Osteoblast (primary cell): ENCODE measurements around the gene SETD1A. TPM values are rescaled to one million over a fixed set of nuclear protein-coding genes. Genes with fewer than 3 reads are reported as not detected.
A peak's percentile ranks its signal among the peaks of the same experiment; 100 is the strongest.

Source experiments
- DNase-seq: peaks from one replicate; pipeline ENCODE4 v3.0.0; 2011; ENCODE audit warnings: low spot score, mixed read lengths; ENCODE audit not compliant: insufficient read length; ENCODE audit errors: missing footprints
- H2AFZ ChIP-seq: 2 replicates; pipeline ENCODE4 v1.6.0; 2011; ENCODE audit warnings: mild to moderate bottlenecking, low read length
- H3K27ac ChIP-seq: 2 replicates; pipeline ENCODE4 v1.5.1; 2011; ENCODE audit warnings: mild to moderate bottlenecking, low read depth, low read length, moderate library complexity
- H3K27me3 ChIP-seq: 2 replicates; pipeline ENCODE4 v1.6.0; 2012; ENCODE audit warnings: mild to moderate bottlenecking, control low read depth, inconsistent platforms, low read length, moderate library complexity; ENCODE audit not compliant: insufficient read depth
- H3K36me3 ChIP-seq: 2 replicates; pipeline ENCODE4 v1.5.1; 2011; ENCODE audit warnings: mild to moderate bottlenecking, low read length, control low read depth, moderate library complexity; ENCODE audit not compliant: insufficient read depth
- H3K4me1 ChIP-seq: 2 replicates; pipeline ENCODE4 v1.5.1; 2011; ENCODE audit warnings: mild to moderate bottlenecking, low read length, control low read depth, moderate library complexity; ENCODE audit not compliant: insufficient read depth
- H3K4me2 ChIP-seq: 2 replicates; pipeline ENCODE4 v1.6.0; 2011; ENCODE audit warnings: mild to moderate bottlenecking, low read length; ENCODE audit not compliant: insufficient read depth
- H3K4me3 ChIP-seq: fragments of 200-600 bp; sonication (generic); 3 replicates; pipeline ENCODE4 v1.5.1; 2012; ENCODE audit warnings: mild to moderate bottlenecking, low read length, inconsistent platforms; ENCODE audit not compliant: insufficient read depth
- H3K79me2 ChIP-seq: 2 replicates; pipeline ENCODE4 v1.6.0; 2012; ENCODE audit warnings: mild to moderate bottlenecking, low read length, control low read depth, inconsistent platforms; ENCODE audit not compliant: insufficient read depth
- H3K9me3 ChIP-seq: 2 replicates; pipeline ENCODE4 v1.5.1; 2011; ENCODE audit warnings: low read depth, low read length, control low read depth
- H4K20me1 ChIP-seq: 2 replicates; pipeline ENCODE4 v1.6.0; 2012; ENCODE audit warnings: mild to moderate bottlenecking, low read length, control low read depth; ENCODE audit not compliant: insufficient read depth
- total RNA-seq: library from RNA; depleted of rRNA; stranded (reverse); fragments of >200 nt; gene quantifications from 2 replicates; pipeline ENCODE4 v1.2.3, GENCODE V29; 2012
- TF ChIP-seq, protein P1 (sequence below): IDR thresholded peaks from 2 replicates; pipeline ENCODE4 v1.5.1; 2011; ENCODE audit warnings: mild to moderate bottlenecking, low read depth, low read length, moderate library complexity; ENCODE audit errors: extremely low read depth

SETD1A gene
- total RNA-seq, 1 donor: 2.2 TPM

DNA sequence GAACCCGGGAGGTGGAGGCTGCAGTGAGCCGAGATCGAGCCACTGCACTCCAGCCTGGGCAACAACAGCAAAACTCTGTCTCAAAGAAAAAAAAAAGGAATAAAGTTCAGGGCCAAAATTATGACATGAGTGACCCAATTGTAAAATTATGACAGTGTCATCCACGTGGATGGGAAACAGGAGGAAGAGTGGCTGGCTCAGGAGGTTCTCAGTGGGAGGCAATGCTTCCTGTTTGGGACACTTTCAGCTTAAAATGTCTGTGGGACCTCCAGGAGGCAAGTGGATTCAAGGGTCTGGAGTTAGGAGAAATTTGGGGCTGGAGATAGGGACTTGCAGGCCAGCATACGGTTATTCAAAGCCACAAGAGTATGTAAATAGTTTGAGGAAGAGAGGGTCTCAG, 67.8 kb downstream of the SETD1A start:
- Histone ChIP-seq H2AFZ (peak overlapping the region; percentile 57), H4K20me1 (no peaks in the 10 kb centered on the region), H3K27me3 (no peaks in the 10 kb centered on the region), H3K4me2 (no peak overlapping the region), H3K4me1 (no peaks in the 10 kb centered on the region), H3K4me3 (no peak overlapping the region), H3K36me3 (no peaks in the 10 kb centered on the region), H3K27ac (no peak overlapping the region), H3K79me2 (no peaks in the 10 kb centered on the region), H3K9me3 (no peaks in the 10 kb centered on the region)
- DNase-seq: no peak
- TF ChIP-seq, protein P1, sequence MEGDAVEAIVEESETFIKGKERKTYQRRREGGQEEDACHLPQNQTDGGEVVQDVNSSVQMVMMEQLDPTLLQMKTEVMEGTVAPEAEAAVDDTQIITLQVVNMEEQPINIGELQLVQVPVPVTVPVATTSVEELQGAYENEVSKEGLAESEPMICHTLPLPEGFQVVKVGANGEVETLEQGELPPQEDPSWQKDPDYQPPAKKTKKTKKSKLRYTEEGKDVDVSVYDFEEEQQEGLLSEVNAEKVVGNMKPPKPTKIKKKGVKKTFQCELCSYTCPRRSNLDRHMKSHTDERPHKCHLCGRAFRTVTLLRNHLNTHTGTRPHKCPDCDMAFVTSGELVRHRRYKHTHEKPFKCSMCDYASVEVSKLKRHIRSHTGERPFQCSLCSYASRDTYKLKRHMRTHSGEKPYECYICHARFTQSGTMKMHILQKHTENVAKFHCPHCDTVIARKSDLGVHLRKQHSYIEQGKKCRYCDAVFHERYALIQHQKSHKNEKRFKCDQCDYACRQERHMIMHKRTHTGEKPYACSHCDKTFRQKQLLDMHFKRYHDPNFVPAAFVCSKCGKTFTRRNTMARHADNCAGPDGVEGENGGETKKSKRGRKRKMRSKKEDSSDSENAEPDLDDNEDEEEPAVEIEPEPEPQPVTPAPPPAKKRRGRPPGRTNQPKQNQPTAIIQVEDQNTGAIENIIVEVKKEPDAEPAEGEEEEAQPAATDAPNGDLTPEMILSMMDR: no peak

DNA sequence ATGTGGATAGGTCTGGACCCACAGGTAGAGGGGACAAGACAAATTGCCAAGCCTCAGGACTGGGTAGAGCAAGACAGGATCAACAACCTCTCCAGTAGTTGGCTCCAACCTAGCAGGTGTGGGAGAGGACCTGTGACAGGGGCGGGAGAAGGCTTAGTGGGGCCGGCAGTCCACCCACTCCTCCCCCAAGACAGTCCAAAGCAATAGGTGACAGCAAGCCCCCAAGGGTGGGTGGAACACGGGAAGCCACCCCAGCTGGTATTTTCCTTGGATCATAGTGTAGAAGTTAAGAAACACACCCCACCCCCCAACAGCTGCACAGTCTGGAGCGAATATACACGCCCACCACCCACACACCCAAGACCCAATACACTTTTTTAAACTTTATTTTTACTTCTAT, 71.7 kb downstream of the SETD1A start:
- H3K79me2 ChIP-seq: peaks cover 7% of the 10 kb centered on the region
- H3K27me3 ChIP-seq: no peaks in the 10 kb centered on the region
- no peaks in the 10 kb centered on the region for H3K9me3 ChIP-seq
- H2AFZ ChIP-seq: no peak overlapping the region
- H3K36me3 ChIP-seq: no peaks in the 10 kb centered on the region
- peaks cover 1% of the 10 kb centered on the region for H4K20me1 ChIP-seq
- TF ChIP-seq, protein P1: no peak
- no peak overlapping the region for H3K27ac ChIP-seq
- DNase-seq: no peak
- peaks cover 10% of the 10 kb centered on the region for H3K4me1 ChIP-seq
- H3K4me2 ChIP-seq: no peak overlapping the region
- H3K4me3 ChIP-seq: no peak overlapping the region

DNA sequence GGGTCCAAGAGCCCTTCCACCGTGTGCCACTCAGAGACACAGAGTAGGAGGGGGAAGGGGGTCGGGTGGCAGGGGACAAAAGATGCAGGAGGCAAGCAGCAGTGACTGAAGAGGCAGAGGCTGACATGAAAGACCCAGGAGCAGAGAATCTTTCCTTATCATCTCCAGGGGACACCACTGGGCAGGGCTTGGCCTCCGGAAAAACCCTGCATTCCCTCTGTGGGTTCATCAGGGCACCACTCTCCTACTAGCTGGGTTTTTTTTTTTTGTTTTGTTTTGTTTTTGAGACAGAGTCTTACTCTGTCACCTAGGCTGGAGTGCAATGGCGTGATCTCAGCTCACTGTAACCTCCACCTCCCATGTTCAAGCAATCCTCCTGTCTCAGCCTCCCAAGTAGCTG, 73.7 kb downstream of the SETD1A start:
- Histone ChIP-seq H2AFZ (no peak overlapping the region), H3K79me2 (peaks cover 24% of the 10 kb centered on the region)
- TF ChIP-seq, protein P1: no peak

DNA sequence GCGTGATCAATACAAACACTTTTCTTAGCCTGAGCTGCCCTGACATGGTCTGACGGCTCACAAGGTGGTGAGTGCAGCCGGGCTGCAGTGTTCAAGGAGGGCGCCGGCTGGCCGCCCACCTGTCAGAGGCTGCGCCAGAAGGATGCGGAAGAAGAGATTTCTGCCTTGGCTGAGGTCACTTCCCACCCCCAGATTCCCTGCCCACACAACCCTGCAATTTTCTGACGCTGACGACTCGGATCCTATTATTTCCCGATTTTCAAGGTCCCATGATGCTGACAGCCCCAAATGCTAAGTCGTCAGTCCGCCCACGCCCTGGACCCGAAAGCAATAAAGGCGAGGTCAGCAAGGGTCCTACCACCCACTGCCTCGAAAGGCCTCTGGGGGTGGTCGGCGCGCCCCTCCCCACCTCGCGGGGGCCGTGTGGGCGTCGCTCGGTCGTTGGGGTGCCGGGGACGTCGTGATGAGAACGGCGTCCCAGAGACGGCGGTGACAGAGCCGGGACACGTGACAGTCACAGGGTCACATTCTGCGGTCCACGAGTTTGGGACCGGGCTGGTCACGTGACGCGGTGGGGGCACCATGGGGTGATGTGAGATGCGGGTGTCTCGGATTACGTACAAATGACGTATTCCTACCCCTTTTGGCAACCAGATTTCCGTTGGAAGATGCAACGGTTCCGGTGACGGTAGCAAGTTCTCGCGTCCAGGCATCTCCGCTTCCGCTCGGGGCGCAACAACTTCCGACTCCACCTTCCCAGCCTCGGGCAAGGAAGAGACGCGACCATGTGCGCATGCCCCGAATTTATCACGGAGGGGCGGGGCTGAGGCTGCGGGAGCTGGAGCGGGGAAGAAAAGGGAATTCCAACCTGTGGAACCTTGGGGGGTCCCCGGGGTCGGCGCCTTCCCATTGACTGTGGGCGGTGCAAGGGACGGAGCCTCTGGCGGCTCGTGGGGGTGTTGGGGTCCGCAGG, 75.5 kb downstream of the SETD1A start, which contains the start of gene STX4:
STX4 (plus strand) TSS at position 823 of the 973 bp plus-strand sequence. CDS start 248 bp downstream, outside the sequence.
- DNase-seq: peak; percentile 98
- TF ChIP-seq, protein P1: no peak

More for the DNA sequence above, 73.7 kb downstream of the SETD1A start:
- Histone ChIP-seq H3K4me3 (no peak overlapping the region), H3K36me3 (peaks cover 19% of the 10 kb centered on the region), H3K27ac (no peak overlapping the region), H4K20me1 (peaks cover 11% of the 10 kb centered on the region), H3K27me3 (no peaks in the 10 kb centered on the region), H3K4me1 (peaks cover 16% of the 10 kb centered on the region), H3K4me2 (no peak overlapping the region), H3K9me3 (no peaks in the 10 kb centered on the region)
- DNase-seq: no peak

More for the DNA sequence above, 75.5 kb downstream of the SETD1A start, which contains the start of gene STX4:
- Histone ChIP-seq H3K4me2 (peak within 1 kb of the TSS; percentile 91), H3K4me3 (peak within 1 kb of the TSS; percentile 92), H3K27me3 (no peaks in the 10 kb centered on the region), H3K27ac (peak within 1 kb of the TSS; percentile 96), H3K9me3 (no peaks in the 10 kb centered on the region), H3K79me2 (peaks cover 28% of the 10 kb centered on the region), H2AFZ (peak within 1 kb of the TSS; percentile 87), H4K20me1 (peaks cover 11% of the 10 kb centered on the region), H3K36me3 (peaks cover 27% of the 10 kb centered on the region), H3K4me1 (peaks cover 16% of the 10 kb centered on the region)
